22Rv1 (cell line): Measurements from ENCODE around the gene NCK1.

ENCODE experiments used
- ZFX ChIP-seq: fragments of 450-650 bp; IDR thresholded peaks from 2 replicates; pipeline ENCODE4 v1.6.1; 2017; ENCODE audit warnings: antibody characterized with exemption, borderline replicate concordance
- TF ChIP-seq, protein P1 (sequence below): fragments of 450-650 bp; IDR thresholded peaks from 2 replicates; pipeline ENCODE4 v1.5.1; 2017; ENCODE audit warnings: mild to moderate bottlenecking

DNA sequence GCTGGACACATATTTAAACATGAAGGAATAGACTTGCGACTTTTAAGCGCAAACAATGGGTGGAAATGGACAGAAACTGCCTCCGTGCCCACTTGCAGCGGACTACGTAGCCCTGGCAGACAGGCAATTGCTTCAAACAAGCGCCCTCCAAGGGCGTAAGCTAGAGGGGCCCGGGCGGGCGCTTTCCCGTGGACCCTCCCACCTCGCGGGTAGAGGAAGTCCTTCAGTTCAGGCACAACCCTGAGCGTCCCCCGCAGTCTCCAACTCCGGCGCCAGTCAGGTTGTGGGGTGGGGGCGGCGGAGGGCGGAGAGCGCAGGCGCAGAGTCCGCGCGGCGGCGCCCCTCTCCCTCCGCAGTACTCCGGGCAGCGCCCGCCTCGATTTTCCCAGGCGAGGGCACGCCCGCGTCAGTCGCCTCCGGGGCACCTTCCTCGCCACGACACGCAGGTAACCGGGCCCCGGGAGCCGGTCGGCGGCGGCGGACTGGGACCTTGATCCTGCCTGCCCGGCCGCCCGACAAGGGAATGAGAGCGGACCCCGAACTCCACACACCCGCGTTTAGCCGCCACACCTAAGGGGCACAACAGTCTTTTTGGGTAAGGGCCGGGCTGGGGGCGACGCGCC, 43.1 kb upstream of the NCK1 start, which contains the start of gene SLC35G2:
- TF ChIP-seq, protein P1, sequence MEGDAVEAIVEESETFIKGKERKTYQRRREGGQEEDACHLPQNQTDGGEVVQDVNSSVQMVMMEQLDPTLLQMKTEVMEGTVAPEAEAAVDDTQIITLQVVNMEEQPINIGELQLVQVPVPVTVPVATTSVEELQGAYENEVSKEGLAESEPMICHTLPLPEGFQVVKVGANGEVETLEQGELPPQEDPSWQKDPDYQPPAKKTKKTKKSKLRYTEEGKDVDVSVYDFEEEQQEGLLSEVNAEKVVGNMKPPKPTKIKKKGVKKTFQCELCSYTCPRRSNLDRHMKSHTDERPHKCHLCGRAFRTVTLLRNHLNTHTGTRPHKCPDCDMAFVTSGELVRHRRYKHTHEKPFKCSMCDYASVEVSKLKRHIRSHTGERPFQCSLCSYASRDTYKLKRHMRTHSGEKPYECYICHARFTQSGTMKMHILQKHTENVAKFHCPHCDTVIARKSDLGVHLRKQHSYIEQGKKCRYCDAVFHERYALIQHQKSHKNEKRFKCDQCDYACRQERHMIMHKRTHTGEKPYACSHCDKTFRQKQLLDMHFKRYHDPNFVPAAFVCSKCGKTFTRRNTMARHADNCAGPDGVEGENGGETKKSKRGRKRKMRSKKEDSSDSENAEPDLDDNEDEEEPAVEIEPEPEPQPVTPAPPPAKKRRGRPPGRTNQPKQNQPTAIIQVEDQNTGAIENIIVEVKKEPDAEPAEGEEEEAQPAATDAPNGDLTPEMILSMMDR, result no peak; the same call in 1 of the 2 replicates
- no peak for TF ChIP-seq ZFX
